SU-DHL-6 (cell line): ENCODE data around the gene PITHD1.

ENCODE experiments used
- H2AFZ ChIP-seq: fragments of 200-600 bp; sonication (generic); 2 replicates; pipeline ENCODE4 v1.6.1; 2014; ENCODE audit warnings: low read depth, mild to moderate bottlenecking, moderate library complexity, mixed read lengths, antibody characterized with exemption, low read length; ENCODE audit not compliant: severe bottlenecking
- H3F3A ChIP-seq: fragments of 200-600 bp; shearing (Covaris generic); 2 replicates; pipeline ENCODE4 v1.6.0; 2016; ENCODE audit warnings: antibody characterized with exemption, mild to moderate bottlenecking; ENCODE audit not compliant: insufficient read depth
- H3K27ac ChIP-seq: fragments of 200-600 bp; sonication (generic); 2 replicates; pipeline ENCODE4 v1.5.1; 2016; ENCODE audit warnings: low read depth, mild to moderate bottlenecking, low read length, moderate library complexity, mixed read lengths
- H3K27me3 ChIP-seq: fragments of 200-600 bp; sonication (generic), shearing (Covaris generic); 2 replicates; pipeline ENCODE4 v1.6.0; 2014; ENCODE audit warnings: mild to moderate bottlenecking, low read length
- H3K36me3 ChIP-seq: fragments of 200-600 bp; sonication (generic); 2 replicates; pipeline ENCODE4 v1.6.1; 2014; ENCODE audit warnings: mild to moderate bottlenecking, low read length, mixed read lengths
- H3K4me2 ChIP-seq: fragments of 300-600, 200-600 bp; shearing (Covaris generic), sonication (generic); 2 replicates; pipeline ENCODE4 v1.6.0; 2014; ENCODE audit warnings: low read length, low read depth, mild to moderate bottlenecking; ENCODE audit not compliant: poor library complexity, severe bottlenecking
- H3K4me3 ChIP-seq: fragments of 200-600 bp; sonication (generic); 2 replicates; pipeline ENCODE4 v1.5.1; 2014; ENCODE audit warnings: antibody characterized with exemption, low read length, mild to moderate bottlenecking, mixed read lengths; ENCODE audit not compliant: insufficient read depth, poor library complexity, severe bottlenecking
- H3K79me2 ChIP-seq: fragments of 200-600 bp; sonication (generic); 2 replicates; pipeline ENCODE4 v1.6.1; 2014; ENCODE audit warnings: mild to moderate bottlenecking, low read length, moderate library complexity; ENCODE audit not compliant: insufficient read depth
- H3K9ac ChIP-seq: fragments of 200-600 bp; sonication (generic); 2 replicates; pipeline ENCODE4 v1.7.0; 2014; ENCODE audit warnings: mild to moderate bottlenecking, low read length
- H3K9me2 ChIP-seq: fragments of 200-600 bp; sonication (generic); replicated peaks from 2 replicates; pipeline ENCODE4 v1.6.1; 2014; ENCODE audit warnings: low read length; ENCODE audit not compliant: insufficient read depth
- H3K9me3 ChIP-seq: fragments of 200-600 bp; sonication (generic); 2 replicates; pipeline ENCODE4 v1.6.1; 2014; ENCODE audit warnings: low read length, mixed read lengths; ENCODE audit not compliant: insufficient read depth
- H4K20me1 ChIP-seq: fragments of 200-600 bp; sonication (generic); 2 replicates; pipeline ENCODE4 v1.6.1; 2014; ENCODE audit warnings: low read depth, mild to moderate bottlenecking, antibody characterized with exemption, low read length, moderate library complexity, mixed read lengths
- CTCF ChIP-seq: fragments of 200-600 bp; sonication (generic); IDR thresholded peaks from one replicate; pipeline ENCODE4 v1.5.1; 2017; ENCODE audit warnings: antibody characterized with exemption, mild to moderate bottlenecking, low read length, moderate library complexity; ENCODE audit not compliant: insufficient read depth, poor library complexity, severe bottlenecking
- EZH2phosphoT487 ChIP-seq: fragments of 200-600 bp; sonication (generic), shearing (Covaris generic); conservative IDR thresholded peaks from 2 replicates; pipeline ENCODE4 v1.6.1; 2018; ENCODE audit warnings: mild to moderate bottlenecking, antibody characterized with exemption, low read length, moderate library complexity, mixed read lengths

The PITHD1 gene

GRCh38 chr1:23816906-23817305, 38.7 kb downstream of the PITHD1 start:
- Histone ChIP-seq H3K4me2 (no peak overlapping the region), H3K9me2 (no peaks in the 10 kb centered on the region), H2AFZ (no peak overlapping the region), H3K36me3 (no peaks in the 10 kb centered on the region), H3K27ac (no peak overlapping the region), H3K9ac (no peak overlapping the region), H3K4me3 (no peak overlapping the region), H4K20me1 (no peaks in the 10 kb centered on the region), H3K27me3 (no peaks in the 10 kb centered on the region), H3K79me2 (no peaks in the 10 kb centered on the region), H3K9me3 (no peaks in the 10 kb centered on the region), H3F3A (no peaks in the 10 kb centered on the region)
- no peak for TF ChIP-seq EZH2phosphoT487
- no peak for TF ChIP-seq CTCF

GRCh38 chr1:23817633-23818032, 39.4 kb downstream of the PITHD1 start:
- no peak overlapping the region for H2AFZ ChIP-seq
- no peak overlapping the region for H3K9ac ChIP-seq

GRCh38 chr1:23823767-23824166, 45.5 kb downstream of the PITHD1 start:
- no peak overlapping the region for H2AFZ ChIP-seq
- H3K9ac ChIP-seq: no peak overlapping the region
- H3K4me2 ChIP-seq: peak overlapping the region; percentile 88
- no peaks in the 10 kb centered on the region for H3K9me3 ChIP-seq
- no peaks in the 10 kb centered on the region for H3K36me3 ChIP-seq
- no peak overlapping the region for H3K4me3 ChIP-seq
- H3K9me2 ChIP-seq: no peaks in the 10 kb centered on the region
- TF ChIP-seq EZH2phosphoT487 (no peak), CTCF (no peak)
- H3K79me2 ChIP-seq: no peaks in the 10 kb centered on the region
- no peaks in the 10 kb centered on the region for H4K20me1 ChIP-seq
- H3K27ac ChIP-seq: no peak overlapping the region
- no peaks in the 10 kb centered on the region for H3K27me3 ChIP-seq
- peaks cover 9% of the 10 kb centered on the region; the same call in 1 of the 2 replicates for H3F3A ChIP-seq

More at GRCh38 chr1:23817633-23818032, 39.4 kb downstream of the PITHD1 start:
- Histone ChIP-seq H4K20me1 (no peaks in the 10 kb centered on the region), H3K36me3 (no peaks in the 10 kb centered on the region), H3K9me3 (no peaks in the 10 kb centered on the region), H3K27me3 (no peaks in the 10 kb centered on the region), H3K9me2 (no peaks in the 10 kb centered on the region), H3F3A (no peaks in the 10 kb centered on the region), H3K4me2 (no peak overlapping the region), H3K79me2 (no peaks in the 10 kb centered on the region), H3K27ac (no peak overlapping the region), H3K4me3 (no peak overlapping the region)
- TF ChIP-seq EZH2phosphoT487: no peak
- TF ChIP-seq CTCF: no peak
